ENCODE data around the gene RAB11B.
"Not testable (repeated sequence)": the region's sequence is repeated elsewhere in the genome, so short reads cannot be mapped to it uniquely, and the experiment has no call there.

GRCh38 chr19:8410718-8411117 lies 20.6 kb downstream of the RAB11B start:
- not testable (repeated sequence) for TF ChIP-seq EP300 (IDR thresholded peaks at IDR 0.05; ENCODE audit: low read depth); POLR2AphosphoS5 (IDR thresholded peaks at IDR 0.05); POLR2A (IDR thresholded peaks at IDR 0.05)
- TF ChIP-seq, protein P1, sequence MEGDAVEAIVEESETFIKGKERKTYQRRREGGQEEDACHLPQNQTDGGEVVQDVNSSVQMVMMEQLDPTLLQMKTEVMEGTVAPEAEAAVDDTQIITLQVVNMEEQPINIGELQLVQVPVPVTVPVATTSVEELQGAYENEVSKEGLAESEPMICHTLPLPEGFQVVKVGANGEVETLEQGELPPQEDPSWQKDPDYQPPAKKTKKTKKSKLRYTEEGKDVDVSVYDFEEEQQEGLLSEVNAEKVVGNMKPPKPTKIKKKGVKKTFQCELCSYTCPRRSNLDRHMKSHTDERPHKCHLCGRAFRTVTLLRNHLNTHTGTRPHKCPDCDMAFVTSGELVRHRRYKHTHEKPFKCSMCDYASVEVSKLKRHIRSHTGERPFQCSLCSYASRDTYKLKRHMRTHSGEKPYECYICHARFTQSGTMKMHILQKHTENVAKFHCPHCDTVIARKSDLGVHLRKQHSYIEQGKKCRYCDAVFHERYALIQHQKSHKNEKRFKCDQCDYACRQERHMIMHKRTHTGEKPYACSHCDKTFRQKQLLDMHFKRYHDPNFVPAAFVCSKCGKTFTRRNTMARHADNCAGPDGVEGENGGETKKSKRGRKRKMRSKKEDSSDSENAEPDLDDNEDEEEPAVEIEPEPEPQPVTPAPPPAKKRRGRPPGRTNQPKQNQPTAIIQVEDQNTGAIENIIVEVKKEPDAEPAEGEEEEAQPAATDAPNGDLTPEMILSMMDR (IDR thresholded peaks at IDR 0.05) = not testable (repeated sequence)

Data from transverse colon (tissue), 4 donors.